Inferior parietal cortex (tissue), 1 donor: ENCODE results near the gene PITPNM2.

Source experiments
- DNase-seq: peaks from one replicate; pipeline ENCODE4 v3.0.0-alpha.2; 2016; ENCODE audit errors: extremely low spot score

Gene PITPNM2

DNA sequence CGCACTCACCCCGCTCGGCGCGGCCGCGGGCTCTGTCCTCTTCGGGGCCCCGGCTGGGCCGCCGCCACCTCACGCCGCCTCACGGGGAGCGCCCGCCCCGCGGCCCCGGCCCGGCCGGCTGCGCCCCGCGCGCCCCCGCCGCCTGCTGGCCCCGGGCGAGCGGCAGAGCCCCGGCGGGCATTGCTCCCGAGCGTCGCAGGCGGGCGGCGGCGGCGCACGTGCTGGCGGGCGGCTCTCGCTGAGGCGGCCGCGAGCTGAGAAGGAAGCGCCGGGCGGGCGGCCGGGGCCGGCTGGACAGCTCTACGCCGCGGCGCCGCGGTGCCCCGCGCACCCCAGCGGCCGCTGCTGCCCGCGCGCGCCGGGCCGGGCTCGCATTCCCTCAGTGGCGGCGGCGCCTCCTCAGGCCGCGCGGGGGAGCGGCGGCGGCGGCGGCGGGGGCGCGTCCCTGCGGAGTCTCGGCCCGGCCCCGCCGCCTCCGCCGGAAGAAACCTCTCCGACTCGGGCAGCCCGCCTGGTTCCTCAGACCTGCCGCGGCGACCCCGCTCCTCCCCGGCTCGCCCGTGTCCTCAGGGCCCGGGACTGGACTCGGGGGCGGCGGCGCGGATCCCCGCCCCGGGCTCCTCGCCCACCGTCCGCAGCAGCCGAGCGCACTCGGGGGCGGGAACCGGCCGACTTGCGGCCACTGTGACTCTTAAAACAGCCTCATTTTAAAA lies at the start of gene PITPNM2:
TSS of gene PITPNM2 (minus strand) at position 347 of the 713 bp plus-strand sequence. CDS start 116,500 bp downstream, outside the sequence.
- no peak for DNase-seq

DNA sequence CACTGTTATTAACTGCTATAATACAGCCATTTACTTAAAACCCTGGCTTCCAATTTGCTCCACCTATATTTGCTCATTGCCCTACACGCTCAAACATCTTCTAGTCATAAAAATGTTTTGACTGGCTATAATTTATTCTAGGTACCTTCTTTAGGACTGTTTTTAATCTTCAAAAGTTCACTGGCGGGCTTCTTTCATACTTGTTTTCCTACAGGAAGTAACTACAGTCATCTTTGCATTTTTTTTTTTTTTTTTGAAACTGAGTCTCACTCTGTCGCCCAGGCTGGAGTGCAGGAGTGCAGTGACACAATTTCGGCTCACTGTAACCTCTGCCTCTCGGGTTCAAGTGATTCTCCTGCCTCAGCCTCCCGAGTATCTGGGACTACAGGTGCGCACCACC lies 49.5 kb upstream of the PITPNM2 start:
- DNase-seq, result no peak

DNA sequence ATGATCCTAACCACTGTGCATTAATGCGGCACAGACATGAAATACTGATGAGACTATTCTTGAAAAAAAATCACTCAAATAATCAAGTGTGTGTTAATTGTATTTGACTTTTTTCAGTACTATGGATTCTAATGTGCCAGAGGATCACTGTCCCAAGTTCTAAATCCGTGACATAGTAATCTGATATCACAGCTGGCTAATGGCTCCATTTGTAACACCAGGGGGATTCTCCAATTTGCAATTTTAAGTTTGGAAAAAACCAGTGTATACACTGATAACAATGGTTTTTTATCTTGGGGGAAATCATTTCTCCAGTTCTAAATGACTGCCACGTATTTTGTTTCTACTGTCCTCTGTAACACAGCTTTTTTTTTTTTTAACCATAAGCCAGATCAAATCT lies 49.0 kb upstream of the PITPNM2 start:
- no peak for DNase-seq

DNA sequence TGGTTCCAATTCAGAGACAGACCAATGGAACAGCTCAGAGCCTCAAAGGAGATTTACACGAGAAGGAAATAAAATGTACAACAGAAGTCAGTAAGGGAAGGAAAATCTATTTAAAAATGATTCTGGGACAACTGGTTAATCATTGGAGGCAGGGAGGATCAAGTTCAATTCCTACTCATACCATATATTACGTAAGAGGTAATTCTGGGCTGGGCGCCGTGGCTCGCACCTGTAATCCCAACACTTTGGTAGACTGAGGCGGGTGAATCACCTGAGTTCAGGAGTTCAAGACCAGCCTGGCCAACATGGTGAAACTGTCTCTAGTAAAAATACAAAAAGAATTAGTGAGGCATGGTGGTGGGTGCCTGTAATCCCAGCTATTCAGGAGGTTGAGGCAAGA lies 36.7 kb upstream of the PITPNM2 start:
- no peak for DNase-seq

DNA sequence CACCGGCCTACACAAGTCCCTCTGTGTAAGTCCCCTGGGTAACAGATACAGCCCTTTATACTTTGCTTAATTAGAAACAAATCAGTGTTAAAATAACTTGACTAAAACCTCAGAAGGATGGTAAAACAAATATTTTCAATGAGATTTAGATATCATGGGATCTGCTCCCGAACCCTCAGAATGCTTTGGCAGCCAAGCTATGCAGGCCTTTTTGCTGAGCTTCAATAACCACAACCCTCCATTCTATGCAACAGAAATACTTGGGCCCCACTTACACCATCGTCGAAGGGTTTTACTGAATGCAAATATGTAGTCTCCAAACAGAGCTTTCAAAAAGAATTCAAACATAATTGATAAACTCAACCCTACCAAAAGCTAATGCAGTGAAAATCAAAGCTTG lies 29.3 kb upstream of the PITPNM2 start:
- no peak for DNase-seq

DNA sequence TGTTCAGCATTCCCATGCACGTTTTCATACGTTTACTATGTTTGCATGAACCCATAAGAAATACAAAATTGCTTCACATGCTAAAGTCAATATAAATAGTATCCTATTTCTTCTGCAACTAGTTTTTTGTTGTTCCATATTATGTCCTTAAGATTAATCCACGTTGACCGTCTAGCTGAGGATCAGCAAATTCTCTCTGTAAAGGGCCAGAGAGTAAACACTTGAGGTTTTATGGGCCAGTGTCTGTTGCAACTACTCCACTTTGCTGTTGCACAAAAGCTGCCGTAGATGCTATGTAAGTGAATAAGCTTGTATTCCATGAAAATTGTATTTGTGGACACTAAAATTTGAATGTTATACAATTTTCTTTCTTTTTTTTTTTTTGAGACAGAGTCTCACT lies 21.1 kb upstream of the PITPNM2 start:
- DNase-seq, result no peak

DNA sequence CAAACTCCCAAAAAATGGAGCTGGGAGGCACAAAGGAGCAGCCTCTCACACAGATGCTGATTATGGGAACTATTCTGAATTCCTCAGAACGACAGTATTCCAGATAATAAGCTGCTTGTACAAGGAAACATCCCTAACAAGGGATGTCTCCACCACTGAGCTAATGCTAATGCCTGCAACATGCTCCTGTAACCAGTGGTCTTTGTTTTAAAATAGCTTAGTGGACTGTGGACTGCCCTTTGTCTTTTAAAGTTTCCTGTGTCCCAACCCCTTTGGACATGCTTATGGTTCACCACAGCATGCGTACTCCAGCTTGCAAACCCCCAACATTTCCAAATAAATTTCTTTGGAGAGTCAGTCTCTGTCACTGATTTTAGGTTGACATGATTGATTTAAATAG lies 16.4 kb upstream of the PITPNM2 start:
- DNase-seq, result no peak

DNA sequence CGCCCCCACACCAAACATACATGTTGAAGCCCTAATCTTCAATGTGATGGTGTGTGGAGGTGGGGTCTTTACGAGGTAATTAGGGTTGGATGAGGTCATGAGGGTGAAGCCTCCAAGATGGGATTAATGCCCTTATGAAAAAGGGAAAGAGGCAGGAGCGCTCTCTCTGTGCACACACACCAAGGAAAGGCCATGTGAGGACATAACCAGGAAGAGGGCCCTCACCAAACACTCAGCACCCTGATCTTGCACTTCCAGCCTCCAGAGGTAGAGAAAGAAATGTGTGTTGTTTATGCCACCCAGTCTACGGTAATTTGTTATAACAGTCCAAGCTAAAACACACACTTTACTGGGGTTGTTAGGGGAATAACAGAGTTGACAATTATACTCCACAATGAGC lies 14.6 kb upstream of the PITPNM2 start:
- no peak for DNase-seq

DNA sequence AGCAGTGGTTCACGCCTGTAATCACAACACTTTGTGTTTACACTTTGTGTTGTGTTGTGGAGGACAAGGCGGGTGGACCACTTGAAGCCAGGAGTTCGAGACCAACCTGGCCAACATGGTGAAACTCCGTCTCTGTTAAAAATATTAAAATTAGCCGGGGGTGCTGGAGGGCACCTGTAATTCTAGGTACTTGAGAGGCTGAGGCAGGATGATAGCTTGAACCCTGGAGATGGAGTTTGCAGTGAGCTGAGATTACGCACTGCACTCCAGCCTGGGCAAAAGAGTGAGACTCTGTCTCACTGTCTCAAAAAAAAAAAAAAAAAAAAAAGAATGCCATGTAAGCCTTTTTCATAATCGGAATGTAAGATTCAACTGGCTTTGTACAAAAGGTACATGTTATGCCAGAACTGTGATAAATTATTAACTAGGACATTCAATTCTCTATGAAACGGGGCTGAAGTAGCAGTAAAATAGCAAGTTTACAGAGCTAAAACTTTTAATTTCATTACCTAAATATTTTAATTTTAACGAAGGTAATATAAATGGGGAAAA lies 13.9 kb upstream of the PITPNM2 start:
- no peak for DNase-seq

DNA sequence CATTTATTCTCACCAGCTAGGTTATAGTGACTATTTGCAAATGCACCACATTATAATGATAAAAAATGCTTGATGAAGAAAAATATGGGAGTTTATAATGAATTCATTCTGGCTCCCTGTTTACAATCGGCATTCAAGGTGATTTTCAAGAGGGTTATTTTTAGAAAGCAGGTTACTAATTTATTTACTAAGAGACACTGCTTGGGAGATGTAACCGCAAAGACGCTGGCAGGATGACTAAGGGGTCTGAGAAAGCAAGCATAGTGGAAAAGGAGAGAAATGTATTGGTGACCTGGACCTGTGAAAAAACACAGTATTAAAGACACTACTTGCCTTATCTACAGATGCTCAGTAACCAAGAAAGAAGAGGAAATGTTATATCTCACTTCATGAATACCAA lies 13.3 kb upstream of the PITPNM2 start:
- no peak for DNase-seq

DNA sequence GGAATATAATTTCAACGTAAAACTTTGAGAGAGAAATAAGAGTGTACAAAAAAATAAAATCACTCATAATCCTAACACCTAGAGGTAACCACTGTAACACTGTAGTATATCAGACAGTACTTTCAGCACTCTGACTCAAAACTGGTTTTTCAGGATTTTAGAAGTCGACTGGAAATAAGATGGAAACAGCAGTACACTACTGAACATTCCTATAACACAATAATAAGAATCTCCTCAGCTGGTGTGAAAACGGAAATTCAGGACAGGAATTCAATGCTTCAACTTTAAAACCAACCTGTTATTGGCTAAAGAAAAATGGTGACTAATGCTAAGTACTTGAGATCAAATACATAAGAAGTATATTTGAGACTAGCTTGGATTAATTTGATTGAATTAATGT lies 12.3 kb upstream of the PITPNM2 start:
- DNase-seq, result no peak

DNA sequence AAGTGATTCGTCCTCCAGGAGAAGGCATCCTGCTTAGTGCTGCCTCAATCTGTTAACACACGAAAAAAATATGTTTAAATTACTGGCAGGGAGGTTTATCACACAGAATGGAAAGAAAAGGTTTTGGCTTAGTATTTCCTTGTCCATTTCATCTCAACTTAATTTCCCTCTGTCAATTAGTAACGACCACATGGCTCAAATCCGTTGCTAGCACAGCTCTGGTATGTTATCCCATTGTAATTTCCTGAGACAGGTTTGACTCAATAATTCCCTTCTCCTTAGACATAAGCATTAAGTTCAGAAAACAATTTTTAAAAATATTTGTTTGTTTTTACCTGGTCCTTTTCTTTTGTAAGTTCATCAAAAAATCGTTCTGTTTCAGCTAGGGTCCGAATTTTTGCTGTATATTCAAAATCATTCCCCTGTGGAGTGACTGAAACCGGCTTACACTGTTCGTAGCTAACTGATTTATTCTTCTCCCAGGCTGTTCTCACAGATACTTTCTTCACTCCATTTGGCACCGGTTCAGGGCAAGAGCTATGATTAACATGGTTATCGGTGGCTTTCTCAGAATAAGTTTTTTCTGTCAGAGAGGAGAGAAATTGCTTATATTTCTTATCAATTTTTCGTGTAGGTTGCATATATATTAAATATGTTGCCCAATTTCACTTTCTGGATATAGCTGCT lies 10.1 kb upstream of the PITPNM2 start:
- DNase-seq, result no peak

DNA sequence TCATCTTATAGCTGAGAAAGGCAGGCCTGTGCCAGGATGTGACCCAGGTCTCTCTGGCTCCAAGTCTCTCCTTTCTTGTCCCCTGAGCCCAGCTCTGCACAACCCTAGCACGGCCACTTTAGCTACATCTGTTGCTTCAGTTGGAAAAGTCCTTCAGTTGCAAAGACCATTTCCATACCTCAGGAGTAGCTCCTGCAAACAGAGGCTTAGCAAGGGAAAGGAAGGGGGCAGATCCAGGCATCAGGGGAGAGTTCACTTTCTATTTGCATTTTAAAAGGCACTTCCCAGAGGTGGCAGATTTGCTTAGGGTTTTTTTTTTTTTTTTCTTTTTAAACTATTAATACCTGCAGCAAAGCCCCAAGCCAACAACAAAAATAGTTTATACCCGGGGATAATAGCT lies 3.0 kb upstream of the PITPNM2 start:
- DNase-seq, result no peak

DNA sequence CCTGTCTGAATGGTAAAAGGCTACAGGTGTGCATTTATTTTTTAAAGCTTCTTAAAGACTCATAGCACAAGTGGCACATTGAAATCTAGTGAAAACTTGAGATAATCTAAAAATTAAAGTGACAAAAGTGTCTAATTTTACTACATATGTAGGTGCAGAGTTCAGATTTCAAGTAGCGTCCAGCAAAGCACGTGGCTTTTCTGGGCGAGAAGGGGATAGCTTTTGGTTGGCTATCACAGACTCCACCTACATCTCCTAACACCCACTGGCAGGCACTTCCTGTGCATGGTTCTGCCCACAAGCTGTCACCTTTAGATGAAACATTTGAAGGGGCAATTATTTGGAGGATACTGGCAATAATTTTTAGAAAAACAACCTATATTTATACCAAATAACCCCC lies 1.9 kb upstream of the PITPNM2 start:
- no peak for DNase-seq

DNA sequence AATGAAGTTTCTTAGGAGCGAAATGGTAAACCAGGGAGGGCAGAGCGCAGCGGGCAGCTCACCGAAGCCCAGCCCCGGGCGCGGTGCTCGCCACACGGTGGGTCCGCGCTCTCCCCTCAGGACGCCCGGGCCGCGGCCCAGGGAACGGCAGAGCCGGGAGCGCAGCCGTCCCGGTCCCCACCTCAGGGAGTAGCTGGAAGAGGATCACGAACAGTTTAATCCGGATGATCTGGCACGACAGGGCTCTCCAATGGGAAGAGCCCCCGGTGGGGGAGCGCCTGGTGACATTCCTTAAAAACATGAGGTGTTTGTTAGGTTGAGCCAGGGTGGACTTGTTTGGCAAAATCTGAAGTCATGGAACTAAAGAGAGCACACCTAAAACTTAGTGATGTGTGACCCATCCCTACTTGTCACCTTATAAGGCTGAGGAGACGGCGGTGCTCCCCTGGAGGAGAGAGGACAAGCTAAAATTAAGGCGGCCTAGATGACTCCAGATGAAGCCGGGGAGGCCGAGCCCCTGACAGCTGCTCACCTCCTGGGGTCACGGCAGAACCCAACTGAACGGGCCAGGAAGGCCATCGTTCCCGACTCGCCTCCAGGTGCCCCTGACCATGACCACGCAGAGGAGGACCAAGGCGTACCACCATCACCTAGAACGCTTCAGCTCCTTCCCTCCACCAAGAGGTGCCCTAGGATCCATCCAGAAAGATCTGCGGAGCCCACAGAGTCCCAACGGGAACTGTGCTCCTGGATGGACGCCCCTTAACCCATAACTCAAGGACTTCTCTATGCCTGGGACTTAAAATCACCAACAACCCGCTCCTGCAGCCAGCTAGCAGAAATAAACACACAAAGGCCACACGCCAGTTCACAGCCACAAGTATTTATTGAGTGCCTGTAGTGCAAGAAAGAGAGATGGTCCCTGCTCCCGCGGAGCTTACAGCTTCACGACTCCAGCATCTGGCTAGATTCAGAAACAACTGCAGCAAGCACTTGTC lies 866 bp upstream of the PITPNM2 start:
- DNase-seq, result no peak

DNA sequence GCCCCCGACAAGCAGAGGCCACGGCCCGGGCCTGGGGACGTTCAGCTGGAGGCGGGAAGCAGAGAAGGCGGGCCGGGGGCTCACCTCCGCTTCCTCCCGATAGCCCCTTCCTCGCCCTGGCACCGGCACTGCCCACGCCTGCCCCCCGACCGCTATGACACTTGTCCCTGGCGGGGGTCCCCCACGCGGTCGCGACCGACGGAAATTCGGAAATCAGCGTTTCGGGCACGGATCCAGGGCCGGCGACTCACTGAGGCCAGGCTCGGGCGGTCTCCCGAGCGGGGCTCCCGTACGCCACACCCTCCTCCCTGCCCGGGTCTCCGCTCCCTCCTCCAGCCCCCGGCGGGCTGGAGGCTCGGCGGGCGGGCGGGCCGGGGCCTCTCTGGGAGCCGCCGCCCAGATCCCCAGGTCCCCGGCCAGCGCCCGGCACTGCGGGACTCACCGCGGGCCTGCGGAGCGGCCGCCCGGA lies 581 bp downstream of the PITPNM2 start:
- no peak for DNase-seq

DNA sequence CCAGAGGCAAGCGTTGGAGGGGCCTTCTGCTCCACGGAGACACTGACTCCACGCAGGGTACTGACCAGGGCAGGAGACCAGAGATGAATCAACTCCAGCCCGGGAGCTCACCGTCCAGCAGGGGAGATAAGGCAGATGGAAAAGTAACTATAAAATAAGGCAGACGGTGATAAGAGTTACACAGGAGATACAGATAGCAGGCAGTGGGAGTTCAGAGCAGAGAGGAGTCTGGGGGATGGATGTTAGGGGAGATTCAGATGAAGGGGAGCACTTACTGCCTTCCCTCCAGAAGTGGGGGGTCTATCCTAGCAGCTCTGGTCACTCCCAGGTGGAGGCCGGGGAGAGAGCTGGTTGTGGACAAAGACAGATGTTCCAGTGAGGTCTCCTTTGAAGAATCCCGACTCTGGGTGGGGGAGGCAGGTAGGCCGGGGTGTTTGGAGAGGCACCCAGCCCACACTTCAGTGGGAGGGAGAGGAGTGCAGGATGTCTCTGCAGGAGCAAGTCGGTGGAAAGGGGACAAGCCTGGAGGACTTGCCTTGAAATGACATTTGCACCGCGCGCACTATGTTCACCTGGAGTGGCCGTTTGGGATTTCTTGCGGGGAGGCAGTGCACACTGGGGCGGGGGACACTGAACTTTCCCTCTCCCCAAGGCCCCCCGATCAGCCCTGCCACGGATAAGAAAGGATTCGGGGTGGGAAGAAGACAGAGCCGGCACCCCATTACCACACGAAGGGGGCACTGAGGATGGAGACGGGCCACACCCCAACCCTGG lies 1.2 kb downstream of the PITPNM2 start:
- no peak for DNase-seq

DNA sequence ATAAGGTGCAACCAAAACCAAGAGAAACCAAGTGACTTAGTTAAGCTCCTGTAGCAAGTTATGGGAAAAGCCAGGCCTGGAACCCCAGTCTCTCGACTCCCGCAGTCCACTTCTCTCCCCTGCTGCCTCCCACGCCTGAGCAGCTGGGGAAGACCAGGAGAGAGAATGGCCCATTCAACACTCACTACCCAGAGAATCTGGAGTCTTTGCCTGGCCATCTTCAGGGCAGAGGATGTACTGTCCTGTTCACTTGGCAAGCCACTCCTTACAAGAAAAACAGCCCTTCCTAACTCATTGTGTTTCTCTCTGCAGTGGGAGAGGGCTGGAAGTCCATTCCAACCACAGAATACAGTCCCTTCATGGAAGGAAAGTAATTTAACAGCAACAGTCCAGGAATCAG lies 1.8 kb downstream of the PITPNM2 start:
- DNase-seq, result no peak

DNA sequence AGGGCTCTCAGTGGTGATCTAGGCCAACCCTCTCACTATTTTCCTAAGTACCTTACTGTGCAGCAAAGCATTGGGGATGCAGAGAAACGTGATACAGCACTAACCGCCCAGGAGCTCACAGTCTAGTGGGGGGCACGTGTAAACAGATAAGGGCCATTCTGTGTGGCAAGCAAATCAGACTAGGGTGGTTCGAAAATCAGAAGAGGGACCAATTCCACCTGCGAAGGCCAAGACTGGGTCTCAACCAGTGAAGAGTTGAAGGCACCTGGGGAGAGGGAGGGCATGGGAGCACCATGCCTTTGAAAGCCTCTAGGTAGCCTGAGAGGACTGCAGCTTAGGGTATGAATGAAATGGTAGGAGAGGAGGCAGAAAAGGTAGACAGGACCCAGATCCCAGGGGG lies 2.2 kb downstream of the PITPNM2 start:
- DNase-seq, result no peak

DNA sequence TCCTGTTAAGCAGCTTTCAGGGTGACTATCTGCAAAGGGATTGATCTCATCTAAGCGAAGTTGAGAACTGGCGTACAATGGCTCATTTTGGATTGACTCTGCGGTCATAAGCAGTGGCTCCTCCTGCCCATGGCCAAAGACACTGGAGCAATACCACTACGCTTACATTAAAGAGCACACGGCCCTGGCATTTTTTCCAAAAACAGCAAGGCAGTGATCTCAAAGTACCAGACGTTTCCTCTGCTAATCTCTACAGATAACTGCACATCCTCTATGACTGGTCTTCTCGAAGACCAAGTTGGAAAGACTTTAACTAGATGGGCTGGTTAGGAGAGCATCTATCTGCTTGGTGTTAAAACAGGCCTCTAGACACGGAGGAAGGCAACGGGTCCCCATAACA lies 2.7 kb downstream of the PITPNM2 start:
- no peak for DNase-seq

DNA sequence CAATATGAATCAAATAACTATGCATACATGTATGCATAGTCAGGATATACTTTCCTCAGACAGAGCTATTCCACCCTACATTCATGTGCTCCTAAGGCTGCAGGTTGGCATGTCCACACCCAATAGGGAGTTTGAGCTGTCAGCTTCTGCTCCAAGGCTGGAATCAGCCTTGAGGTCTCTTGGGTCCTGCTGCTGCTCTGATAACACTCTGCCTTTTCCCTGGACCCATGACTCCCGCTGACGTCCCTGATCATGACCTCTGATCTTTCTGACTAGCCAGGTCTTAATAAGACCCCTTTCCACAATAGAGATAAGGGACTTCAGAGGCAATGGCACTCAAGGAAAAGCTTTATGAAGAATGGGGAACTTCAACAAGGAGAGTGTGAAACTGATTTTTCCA lies 5.7 kb downstream of the PITPNM2 start:
- no peak for DNase-seq
